ENCODE data around the gene MRPL38. TPM values are rescaled to one million over a fixed set of nuclear protein-coding genes. Genes with fewer than 3 reads are reported as not detected.
"Not testable (repeated sequence)": the region's sequence is repeated elsewhere in the genome, so short reads cannot be mapped to it uniquely, and the experiment has no call there.

MRPL38 gene
- total RNA-seq, 1 donor from 2014 or later, result 36.8 TPM

DNA sequence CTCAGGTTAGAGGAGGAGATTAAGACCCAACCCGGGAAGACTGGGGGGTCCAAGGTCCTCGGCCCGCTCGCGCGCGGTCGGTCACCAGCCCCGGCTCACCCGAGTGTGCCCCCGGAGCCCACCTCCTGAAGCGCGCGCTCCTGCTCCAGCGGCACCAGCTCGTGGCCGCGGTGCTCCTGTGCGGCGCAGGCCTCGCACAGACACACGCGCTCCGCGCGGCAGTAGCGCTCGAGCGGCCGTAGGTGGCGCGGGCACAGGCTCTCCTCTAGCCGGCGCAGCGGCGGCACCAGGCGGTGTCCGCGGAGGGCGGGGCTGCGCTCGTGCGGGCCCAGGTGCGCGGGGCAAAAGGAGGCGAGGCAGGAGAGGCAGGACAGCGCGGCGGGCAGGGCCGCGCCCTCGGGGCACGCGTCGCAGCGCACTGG lies 26.9 kb downstream of the MRPL38 start:
- no peak for DNase-seq (ENCODE audit: extremely low read depth, low read depth, low spot score)

DNA sequence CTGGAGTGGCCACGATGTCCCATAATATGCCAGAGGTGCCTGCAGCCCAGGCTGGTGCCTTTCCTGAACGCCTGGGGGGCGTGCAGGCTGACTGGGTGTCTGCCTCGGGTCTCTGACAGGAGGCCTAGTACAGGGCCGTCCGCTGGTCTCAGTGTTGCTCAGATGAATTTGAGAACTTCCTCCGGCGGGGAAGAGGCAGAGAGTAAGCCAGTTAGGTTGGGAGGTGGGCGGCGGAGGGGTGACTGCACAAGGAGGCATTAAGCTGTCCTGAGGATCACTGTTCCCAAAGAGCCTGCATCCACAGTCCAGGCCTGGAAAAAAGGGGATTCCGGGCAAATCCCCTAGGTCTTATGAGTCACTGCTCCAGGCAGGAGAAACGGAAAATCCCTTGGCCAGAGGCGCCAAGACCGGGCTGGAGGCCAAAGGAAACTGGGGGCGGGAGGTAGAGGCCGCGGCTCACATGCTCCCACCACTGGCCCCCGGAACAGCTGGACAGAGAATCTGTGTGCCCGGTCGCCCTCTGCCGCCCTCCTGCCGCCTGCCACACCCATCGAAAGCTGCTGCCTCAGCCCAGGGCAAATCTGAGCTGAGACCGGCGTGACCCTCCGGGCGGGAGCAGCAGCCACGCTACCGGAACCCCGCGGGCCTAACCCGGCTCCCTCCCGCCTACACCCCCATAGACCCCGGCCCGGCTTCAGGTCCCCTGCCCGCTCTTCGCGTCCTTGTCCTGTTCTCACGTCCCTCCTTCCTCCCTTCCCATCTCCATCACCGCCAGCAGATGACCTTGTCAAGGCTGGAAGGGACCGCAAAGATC lies 27.5 kb downstream of the MRPL38 start:
- DNase-seq (ENCODE audit: extremely low read depth, low read depth, low spot score), result peak; percentile 71

DNA sequence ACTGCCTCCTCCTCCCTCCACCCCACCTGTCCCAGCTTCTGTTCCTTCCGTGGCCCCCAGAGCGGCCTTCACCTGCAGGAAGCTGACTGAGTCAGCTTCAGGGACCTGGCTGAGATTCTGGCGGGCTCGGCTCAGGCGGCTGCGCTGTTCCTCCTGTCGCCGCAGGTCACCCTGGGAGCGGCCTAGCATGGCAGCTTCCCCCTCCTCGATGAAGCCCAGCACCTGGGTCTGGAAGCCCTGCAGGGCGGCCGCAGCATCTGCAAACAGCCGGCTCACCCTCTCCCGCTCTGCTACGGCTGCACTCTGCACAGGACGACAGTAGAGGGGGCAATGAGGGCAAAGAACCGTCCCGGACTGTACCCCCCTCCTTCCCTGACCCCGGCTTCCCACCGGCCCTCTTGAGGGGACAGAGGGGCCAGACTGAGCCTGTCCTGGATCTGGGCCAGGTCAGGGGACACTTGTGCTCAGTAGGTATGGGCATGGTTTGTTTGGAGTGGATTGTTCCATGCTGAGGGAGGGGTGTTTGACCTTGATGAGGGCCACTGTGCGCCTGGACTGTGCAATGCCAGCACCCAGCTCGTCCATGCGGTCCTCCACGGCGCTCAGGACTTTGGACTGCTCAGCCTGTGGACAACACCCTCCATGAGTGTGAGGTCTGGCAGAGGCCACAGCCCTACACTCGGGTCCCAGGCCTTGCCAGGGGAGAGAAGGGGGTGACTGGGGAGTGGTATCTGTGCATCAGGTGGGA lies 28.3 kb downstream of the MRPL38 start:
- no peak for DNase-seq (ENCODE audit: extremely low read depth, low read depth, low spot score)

DNA sequence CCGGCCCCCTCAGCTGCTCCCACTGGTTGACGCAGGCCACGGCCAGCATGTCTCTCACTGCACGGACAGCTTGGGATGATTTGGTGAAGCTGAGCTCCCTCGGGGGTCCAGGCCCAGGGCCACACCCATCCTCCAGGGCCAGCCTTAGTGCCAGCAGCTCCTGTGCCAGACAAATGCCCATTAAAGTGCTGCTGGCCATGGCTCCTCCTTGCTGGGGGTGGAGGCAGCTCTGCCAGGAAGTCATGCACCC lies 28.8 kb downstream of the MRPL38 start:
- DNase-seq (ENCODE audit: extremely low read depth, low read depth, low spot score), result no peak

- DNase-seq (ENCODE audit: extremely low read depth, low read depth, low spot score), result no peak
Observed at GRCh38 chr17:75875182-75875939, 29.3 kb downstream of the MRPL38 start.

DNA sequence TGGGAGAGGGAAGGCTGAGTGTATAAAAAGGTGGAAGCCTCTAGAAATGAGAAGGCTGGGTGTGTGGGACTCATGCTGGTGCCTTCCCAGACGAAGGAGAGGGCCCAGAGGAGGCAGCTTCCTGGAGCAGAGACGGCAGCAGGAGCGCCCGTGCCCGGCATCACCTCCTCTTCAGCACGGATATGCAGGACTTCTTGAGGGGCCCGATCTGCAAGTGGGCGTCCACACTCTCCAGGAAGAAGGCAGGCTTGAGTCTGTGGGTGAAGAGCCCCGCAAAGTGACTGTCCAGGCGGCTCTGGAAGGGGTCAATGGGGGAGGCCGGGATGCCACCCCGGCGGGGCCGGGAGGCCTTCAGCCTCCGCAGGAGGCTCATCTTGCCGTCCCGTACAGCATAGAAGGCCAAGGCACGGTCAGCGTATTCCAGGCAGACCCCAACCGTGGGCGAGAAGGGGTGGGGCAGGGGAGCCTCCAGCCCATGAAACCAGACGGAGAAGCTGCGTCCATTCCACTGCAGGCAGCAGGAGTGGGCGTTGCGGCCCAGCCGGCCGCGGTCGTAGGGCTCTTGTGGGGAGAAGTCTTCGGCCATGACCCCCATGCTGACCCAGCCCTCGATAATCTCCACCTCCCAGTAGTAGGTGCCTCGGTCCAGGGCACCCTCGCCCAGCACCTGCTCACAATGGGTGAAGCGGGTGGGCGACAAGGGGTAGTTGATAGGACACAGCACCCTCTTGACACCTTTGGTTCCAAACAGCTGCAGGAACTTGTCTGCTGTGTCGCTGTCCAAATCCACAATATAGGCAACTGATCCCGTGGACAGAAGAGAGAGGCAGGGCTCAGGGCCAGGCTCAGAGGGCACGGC lies 30.1 kb downstream of the MRPL38 start:
- DNase-seq (ENCODE audit: extremely low read depth, low read depth, low spot score), result no peak

- DNase-seq (ENCODE audit: extremely low read depth, low read depth, low spot score), result no peak
Observed at GRCh38 chr17:75873587-75874322, 30.9 kb downstream of the MRPL38 start.

- DNase-seq (ENCODE audit: extremely low read depth, low read depth, low spot score), result peak; percentile 77
Observed at GRCh38 chr17:75872434-75873351, 32.0 kb downstream of the MRPL38 start.

GRCh38 chr17:75870228-75870627 lies 34.5 kb downstream of the MRPL38 start:
- not testable (repeated sequence) for DNase-seq (ENCODE audit: extremely low read depth, low read depth, low spot score)

GRCh38 chr17:75869282-75870141 lies 35.2 kb downstream of the MRPL38 start:
- no peak for DNase-seq (ENCODE audit: extremely low read depth, low read depth, low spot score)

- not testable (repeated sequence) for DNase-seq (ENCODE audit: extremely low read depth, low read depth, low spot score)
Observed at GRCh38 chr17:75868730-75869281, 35.9 kb downstream of the MRPL38 start.

GRCh38 chr17:75865404-75866188 lies 39.1 kb downstream of the MRPL38 start:
- not testable (repeated sequence) for DNase-seq (ENCODE audit: extremely low read depth, low read depth, low spot score)

GRCh38 chr17:75864887-75865286 lies 39.8 kb downstream of the MRPL38 start:
- not testable (repeated sequence) for DNase-seq (ENCODE audit: extremely low read depth, low read depth, low spot score)

DNA sequence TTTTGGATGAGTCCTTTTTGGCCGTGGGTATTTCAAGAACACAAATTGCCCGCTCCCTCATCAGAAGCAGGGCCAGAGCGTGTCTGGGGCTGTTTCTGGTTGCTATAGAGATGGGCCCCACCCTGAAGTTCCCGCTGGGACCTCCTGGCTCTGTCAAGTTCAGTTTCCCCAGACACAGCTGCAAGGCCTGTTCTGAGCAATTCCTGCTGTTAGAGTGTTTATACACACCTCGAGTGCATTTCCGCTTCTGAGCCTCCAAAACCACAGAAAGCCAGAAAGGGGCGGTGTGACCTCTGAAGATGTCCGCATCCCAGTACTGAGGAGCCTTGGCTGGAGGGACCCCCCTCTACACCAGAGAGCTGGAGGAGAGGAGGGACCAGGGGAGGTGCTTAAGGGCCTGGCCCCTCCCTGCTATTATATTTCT lies 40.2 kb downstream of the MRPL38 start:
- no peak for DNase-seq (ENCODE audit: extremely low read depth, low read depth, low spot score)

DNA sequence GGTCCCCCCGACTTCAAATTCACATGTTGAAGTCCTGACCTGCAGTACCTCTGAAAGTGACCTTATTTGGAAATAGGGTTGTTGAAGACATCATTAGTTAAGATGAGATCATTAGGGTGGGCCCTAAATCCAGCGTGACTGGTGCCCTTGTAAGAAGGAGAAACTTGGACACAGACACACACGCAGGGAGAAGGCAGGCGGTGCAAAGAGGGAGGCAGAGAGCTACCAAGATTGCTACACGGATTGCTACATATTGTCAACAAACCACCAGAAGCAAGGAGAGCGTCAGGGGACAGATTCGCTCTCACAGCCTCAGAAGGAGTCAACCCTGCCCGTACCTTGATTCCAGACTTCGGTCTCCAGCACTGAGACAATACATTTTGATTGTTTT lies 42.8 kb downstream of the MRPL38 start:
- DNase-seq (ENCODE audit: extremely low read depth, low read depth, low spot score), result no peak

- DNase-seq (ENCODE audit: extremely low read depth, low read depth, low spot score), result not testable (repeated sequence)
Observed at GRCh38 chr17:75859358-75859757, 45.3 kb downstream of the MRPL38 start.

Measured in glomerular endothelial cell (primary cell).